HG03045 (cell line): ENCODE data around the gene FAM219B.
"Not testable (repeated sequence)": the region's sequence is repeated elsewhere in the genome, so short reads cannot be mapped to it uniquely, and the experiment has no call there.

ENCODE experiments used
- ATAC-seq: cut with Tn5 transposase; IDR thresholded peaks from one replicate; pipeline ENCODE4 v1.9.1; 2021; ENCODE audit warnings: mild to moderate bottlenecking, moderate library complexity; ENCODE audit not compliant: unreplicated experiment

Gene FAM219B

DNA sequence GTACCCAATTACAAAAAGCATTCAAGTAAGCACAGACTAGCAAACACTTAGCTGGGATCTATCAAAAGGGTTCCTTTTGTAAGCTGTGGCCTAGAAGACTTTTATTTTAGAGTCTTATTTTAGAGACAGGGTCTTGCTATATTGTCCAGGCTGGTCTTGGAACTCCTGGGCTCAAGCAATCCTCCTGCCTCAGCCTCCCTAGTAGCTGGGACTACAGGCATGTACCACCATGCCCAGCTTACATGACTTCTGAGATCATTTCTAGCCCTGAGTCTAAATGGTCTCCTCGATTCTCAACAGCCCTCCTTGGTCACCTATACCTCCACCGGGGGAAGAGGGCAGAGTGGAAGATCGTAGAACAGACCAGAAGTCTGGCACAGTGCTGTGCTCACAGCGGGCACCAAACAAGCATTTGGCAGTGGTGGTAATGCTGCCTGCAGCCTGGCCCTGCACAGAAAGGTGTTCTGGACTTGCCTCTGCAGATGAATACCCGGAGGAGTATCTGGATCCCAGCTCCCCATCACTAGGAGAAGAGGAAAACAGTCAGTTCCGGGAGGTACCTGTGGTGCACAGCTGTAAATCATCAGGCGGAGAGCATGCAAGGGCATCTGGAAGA lies 2.4 kb downstream of the FAM219B start:
- no peak for ATAC-seq

DNA sequence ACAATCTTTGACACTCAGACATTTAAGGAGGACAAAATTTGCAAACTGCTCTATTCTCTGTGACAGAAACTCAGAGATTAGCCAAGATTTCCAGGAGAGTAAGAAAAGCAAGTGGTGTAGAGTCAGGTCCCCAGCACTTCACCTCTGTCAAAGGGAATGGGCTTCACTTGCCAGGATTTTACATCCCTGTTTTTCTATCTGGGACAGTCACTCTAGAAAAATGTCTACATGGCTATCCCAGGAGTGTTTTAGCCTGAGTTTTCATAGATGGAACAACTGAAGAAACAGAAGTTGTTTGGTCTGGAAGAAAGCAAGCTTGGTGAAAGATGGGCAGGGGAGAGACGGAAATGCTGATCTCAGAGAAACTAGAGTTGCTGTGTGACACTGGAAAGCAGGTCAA lies 3.0 kb downstream of the FAM219B start:
- no peak for ATAC-seq

DNA sequence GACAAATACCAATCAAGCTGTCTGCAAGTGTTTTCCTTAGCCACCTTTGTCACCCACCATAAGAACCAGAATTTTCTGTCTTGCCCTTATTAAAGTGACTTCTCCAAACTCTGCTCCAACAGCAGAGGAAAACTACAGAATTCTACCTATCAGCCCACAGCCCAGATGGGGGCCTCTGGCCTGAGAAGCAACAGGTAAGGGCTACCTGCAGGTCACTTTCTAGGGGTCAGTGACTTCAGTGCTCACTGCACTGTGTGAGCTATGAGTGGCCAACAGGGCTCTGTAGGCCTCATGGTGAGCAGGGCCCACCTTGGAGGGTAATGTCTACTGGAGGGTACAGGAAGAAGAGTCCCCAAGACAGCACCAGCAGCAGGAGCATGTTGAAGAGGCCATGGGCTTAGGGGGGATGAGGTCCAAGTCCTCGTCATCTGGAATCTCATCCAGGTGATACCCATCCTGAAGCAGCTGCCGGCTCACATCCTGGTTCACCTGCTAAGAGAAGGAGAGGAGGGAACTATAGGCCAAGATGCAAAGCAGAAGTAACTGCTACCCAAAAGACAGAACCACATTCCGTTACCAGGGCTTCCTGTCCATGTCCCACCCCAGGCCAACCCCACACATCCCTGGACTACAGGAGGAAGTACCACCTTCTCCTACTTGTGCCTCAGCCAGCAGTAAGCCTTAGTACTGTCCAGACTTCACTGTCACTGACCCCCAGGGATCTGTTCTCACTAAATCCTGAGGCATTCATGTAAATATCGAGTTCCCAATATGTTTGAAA lies 4.2 kb downstream of the FAM219B start:
- no peak for ATAC-seq

DNA sequence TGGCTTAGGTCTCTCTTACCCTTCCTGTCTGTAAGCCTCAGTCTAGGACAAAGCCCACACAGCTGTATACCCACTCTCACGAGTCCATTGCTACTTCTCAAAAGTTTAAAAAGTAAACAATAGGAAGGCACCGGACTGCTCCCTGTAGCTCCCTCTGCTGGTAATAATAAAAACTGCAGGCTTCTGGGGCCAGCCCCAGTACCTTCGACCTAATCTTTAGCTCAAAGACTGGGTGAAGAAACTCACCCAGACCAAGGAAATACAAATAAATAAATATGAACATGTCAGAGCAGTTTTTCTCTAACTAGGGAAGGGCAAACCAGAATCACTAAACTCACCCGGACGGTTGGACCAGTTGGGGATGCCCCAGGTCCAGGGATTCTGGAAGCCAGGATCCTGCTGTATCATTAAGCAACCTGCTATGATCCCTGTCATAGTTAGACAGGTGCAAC lies 5.0 kb downstream of the FAM219B start:
- no peak for ATAC-seq

DNA sequence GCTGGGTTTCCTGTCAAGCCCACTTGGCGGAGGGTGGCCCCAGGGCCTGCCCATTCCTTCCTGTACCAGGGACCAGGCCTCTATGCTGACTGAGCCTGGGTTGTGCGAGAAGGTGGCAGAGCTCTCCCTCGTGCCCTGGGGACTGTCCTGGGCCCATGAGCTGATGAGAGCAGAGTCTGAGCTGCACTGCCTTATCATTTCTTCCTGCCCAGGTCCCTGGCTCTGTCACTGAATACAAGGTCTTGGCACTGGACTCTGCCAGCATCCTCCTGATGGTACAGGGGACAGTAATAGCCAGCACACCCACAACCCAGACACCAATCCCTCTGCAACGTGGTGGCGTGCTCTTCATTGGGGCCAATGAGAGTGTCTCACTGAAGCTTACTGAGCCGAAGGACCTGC lies 9.3 kb downstream of the FAM219B start:
- ATAC-seq: no peak

DNA sequence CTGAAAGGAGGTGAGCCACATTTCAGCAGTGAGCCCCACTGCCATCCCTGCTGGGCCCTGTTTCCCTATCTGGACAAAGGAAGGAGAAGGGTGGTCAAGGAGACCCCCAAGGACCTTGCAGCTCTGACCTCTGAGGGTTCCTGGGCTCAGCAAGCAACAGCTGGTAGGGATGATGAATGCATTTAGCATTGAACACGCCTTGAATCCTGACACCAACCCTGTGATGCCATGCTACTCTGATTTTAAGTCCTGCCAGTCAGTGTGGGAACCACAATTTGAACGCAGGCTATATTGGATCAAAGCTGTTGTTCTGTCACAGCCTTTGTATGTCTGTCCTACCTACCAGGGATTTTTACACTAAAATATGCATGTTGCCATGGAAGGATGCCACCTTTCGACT lies 10.3 kb downstream of the FAM219B start:
- ATAC-seq: no peak

DNA sequence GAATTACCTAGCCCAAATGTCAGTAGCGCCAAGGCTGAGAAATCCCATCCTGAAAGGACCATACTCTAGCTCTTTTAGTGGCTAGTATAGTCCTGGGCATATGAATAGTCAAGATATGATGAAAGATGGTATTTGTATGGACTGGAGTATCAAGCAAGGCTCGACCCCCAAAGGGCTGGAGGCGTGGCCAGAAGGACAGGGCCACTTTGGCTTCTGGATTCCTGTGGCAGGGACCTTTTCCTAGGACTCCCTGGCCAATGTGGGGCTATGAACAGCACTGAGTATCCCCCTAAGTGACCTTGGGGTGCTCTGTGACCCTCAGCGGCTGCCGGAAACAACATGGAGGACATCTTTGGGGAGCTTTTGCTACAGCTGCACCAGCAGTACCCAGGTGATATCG lies 10.8 kb downstream of the FAM219B start:
- no peak for ATAC-seq

DNA sequence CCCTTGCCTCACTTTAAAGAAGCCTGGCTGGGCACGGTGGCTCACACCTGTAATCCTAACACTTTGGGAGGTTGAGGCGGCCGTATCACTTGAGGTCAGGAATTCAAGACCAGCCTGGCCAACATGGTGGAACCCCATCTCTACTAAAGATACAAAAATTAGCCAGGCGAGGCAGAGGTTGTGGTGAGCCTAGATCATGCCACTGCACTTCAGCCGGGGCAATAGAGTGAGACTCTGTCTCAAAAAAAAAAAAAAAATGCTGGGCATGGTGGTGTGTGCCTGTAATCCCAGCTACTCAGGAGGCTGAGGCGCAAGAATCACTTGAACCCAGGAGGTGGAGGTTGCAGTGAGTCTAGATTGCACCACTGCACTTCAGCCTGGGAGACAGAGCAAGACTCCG lies 12.3 kb downstream of the FAM219B start:
- not testable (repeated sequence) for ATAC-seq

DNA sequence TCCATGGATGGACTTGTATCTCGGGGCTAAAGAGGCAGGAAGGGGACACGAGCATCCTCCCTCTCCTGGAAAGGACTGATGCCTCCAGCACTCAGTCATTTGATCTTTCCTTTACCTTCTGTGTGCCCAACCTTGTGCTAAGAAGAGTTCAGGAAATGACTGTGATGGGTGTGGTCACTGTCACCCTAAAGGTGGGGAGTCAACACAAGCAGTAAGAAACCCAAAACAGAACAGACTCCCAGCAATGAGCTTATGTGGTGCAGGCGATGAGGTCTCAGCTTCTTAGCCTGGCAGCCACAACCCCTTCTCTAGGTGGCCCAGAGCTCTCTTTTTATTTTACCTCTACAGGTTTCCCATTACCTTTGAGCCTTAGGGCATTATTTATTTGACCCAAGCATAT lies 13.0 kb downstream of the FAM219B start:
- no peak for ATAC-seq

DNA sequence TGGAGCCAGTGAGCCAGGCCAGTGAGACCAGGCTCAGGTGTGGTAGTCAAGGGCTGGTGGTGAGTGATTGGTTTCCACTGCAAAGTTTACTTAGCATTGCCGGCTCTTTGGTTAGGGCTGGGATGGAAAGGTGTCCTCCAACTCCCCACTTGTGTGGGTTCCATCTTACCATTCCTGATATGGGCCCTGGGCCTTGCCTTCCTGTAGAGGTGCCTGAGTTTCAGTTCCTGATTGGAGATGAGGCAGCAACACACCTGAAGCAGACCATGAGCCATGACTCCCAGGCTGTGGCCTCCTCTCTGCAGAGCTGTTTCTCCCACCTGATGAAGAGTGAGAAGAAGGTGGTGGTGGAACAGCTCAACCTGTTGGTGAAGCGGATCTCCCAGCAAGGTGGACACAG lies 13.7 kb downstream of the FAM219B start:
- no peak for ATAC-seq

DNA sequence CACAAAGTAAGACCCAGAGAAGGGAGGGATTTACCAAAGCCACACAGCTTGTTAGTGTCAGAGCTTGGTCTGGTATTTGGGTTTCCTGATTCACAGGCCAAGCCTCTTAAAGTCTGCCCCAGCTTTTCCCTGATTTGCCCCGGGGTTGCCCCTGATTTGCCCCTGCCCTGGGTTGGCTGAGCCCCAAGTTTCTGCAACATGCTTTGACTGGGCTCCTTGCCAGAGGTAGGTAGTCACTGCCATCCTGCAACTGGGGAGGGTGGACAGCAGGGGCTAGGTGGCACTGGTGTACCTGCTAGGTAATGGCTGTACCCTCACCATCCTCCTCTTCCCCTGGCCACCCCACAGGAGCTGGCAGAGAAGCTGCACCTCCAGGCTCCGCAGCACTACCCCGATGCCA lies 14.3 kb downstream of the FAM219B start:
- no peak for ATAC-seq

DNA sequence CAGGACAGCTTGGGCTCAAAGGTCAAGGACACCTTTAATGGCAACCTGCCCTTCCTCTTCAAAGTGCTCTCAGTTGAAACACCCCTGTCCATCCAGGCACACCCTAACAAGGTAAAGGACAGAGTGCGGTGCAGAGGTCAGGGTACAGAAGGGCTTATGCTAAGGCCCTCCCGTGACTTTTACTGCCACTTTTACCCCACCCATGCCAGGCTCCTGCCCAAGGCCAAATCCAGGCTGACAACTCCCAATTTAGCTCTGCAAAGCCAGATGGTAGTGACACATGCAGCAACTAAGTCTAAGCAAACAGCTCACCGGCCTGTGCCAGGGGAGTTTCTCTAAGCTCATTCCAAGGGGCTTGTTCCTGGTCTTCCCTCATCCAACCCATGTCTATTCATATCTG lies 15.2 kb downstream of the FAM219B start:
- ATAC-seq: no peak

DNA sequence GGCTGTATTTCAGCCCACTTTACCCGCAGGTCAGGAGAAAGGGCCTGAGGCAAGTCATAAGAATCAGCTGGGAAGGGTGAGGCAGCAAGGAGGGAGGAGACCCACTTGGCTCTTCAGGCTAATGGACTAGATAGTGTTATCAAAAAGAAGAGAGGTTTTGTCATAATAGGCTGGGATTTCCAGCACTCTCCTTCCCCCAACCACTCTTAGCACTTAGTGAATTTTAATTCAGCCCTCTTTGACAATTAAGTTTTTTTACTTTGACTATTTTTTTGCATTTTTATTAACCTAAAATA lies 16.0 kb downstream of the FAM219B start:
- ATAC-seq: no peak

DNA sequence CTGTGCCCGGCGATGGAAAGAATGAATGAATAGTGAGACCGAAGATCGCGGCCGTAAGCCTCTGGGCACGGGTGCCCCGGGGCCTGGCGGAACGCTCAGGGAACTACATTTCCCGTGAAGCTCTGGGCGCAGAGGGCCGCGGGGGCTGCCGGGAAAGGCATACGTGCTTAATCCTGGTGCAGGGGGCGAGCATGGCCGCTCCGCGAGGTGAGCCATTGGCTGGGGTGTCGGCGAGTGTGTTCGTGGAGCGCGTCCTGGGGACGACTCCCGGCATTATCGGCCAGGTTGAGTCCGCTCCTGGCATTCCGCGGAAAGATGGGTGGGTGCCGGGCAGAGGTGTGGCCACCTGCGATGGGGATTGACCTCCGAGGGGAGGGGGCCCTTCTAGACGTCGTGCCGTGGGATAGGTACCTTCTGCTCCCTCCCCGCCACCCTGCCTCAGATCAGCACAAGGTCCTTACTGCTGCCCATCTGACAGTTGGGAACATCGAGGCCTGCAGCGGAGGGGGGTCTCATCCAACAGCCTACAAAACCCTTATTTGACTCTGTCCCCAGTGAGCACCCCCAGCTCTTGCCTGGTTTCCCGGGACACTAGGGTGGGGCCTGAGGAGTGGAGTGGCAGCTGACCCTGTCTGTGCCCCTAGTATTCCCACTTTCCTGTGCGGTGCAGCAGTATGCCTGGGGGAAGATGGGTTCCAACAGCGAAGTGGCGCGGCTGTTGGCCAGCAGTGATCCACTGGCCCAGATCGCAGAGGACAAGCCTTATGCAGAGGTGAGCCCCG lies 16.6 kb downstream of the FAM219B start, which contains the start of gene MPI:
MPI (plus strand) TSS at position 160 of the 782 bp plus-strand sequence; CDS start at position 192, 32 bp downstream.
- ATAC-seq: peak; percentile 87

DNA sequence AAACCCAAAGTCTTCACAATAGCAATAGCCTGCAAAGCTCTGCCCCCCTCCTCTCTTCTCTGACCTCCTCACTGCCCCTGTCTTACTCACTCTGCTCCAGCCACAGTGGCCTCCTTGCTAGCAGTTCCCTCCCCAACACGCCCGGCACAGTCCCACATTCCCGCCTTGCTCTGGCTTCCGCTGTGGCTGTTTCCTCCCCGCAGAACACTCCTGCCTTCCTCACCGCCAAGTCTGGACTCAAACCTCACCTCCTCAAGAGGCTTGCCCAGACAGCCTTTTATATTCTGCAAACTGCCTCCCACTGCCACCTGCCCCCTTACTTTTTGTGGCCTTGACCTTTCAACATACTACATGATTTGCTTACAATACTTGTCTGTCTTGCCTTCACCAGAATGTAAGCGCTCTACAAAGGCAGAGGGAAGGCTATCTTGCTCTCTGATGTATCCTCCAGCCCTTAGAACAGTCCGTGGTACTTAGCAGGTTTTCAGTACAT lies 17.2 kb downstream of the FAM219B start:
- ATAC-seq: no peak

DNA sequence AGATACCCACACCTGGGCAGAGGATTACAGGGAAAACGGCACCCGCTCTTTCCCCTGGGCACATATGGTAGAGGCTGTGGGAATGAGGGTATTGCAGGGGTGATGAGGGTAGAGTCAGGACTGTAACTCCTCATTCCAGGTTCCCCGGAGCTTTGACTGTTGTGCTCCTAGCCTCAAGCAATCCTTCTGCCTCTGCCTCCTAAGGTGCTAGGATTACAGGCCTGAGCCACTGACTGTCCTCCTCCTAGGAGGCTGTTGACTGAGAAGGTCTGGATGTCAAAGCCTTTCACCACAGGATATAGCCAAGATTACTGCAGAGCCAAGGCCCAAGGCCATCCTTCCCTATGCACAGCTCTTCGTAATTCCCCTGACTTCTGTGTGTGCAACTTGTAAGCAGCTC lies 17.9 kb downstream of the FAM219B start:
- ATAC-seq: no peak

DNA sequence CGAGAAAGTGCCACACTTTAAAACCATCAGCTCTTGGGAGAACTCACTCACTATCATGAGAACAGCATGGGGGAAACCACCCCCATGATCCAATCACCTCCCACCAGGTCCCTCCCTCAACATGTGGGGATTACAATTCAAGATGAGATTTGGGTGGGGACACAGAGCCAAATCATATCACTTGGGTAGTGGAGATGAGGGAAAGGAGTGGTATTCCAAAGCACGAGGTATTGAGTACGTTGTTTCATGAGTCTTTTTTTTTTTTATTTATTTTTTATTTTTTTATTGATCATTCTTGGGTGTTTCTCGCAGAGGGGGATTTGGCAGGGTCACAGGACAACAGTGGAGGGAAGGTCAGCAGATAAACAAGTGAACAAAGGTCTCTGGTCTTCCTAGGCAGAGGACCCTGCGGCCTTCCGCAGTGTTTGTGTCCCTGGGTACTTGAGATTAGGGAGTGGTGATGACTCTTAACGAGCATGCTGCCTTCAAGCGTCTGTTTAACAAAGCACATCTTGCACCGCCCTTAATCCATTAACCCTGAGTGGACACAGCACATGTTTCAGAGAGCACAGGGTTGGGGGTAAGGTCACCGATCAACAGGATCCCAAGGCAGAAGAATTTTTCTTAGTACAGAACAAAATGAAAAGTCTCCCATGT lies 19.0 kb downstream of the FAM219B start:
- ATAC-seq: not testable (repeated sequence)

DNA sequence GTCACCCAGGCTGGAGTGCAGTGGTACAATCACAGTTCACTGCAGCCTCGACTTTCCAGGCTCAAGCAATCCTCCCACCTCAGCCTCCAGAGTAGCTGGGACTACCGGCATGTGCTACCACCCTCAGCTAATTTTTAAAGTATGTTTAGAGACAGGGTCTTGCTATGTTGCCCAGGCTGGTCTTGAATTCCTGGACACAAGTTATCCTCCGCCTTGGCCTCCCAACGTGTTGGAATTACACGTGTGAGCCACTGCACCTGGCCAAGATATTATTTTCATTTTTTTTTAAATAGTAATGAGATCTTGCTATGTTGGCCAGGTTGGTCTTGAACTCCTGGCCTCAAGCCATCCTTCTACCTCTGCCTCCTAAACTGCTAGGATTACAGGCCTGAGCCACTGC lies 21.2 kb downstream of the FAM219B start:
- ATAC-seq: no peak

DNA sequence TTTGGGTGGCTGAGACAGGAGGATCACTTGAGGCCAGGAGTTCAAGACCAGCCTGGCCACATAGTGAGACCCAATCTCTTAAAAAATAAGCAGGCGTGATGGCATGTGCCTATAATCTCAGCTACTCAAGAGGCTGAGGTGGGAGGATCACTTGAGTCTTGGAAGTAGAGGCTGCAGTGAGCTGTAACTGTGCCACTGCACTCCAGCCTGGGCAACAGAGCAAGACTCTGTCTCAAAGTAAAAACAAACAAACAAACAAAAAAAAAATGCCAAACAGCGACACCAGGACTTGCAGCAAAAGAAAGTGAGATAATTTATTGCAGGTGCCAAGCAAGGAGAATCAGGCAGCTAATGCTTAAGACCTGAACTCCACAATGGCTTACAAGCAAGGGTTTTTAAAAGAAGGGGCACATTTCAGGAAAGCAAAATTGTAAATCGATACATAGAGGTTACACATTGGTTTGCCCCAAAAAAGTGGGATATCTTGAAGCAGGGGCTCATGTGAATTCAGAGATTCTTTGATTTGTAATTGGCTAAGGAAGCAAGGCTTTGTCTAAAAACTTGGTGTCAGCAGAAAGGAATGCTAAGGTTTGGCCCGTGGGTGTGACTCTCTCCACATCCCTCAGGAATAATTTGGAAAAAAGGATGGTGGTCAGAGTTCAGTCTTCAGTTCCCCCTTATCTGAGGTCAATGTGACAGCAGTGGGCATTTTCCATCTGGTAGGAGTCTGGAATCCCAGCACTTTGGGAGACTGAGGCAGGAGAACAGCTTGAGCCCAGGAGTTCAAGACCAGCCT lies 22.0 kb downstream of the FAM219B start:
- no peak for ATAC-seq

DNA sequence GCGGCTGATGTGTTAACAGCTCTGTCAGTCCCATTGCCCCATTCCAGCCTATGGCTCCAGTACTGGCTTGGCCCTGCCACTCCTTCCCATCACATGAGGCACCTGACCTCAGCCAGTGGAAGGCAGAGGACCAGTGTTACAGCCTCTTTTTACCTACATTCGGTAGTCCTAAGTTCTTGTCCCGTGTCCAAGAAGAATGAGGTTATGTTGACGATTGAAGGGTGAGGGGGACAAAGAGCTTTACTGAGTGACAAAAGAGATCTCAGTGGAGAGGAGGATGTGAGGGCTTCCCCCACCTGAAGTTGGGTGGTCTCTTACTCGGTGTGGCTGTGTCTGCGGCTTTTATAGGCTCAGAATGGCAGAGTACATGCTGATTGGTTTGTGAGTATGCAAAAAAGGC lies 24.1 kb downstream of the FAM219B start:
- ATAC-seq: no peak
